PFSK-1 (cell line): Measurements from ENCODE around the gene ATP5F1E.

Experiments
- FOXP2 ChIP-seq: optimal IDR thresholded peaks from 2 replicates; pipeline ENCODE3; 2011; ENCODE audit warnings: borderline replicate concordance, control low read depth, inconsistent platforms; ENCODE audit not compliant: insufficient read depth; ENCODE audit errors: extremely low read length, extremely low read depth
- POLR2AphosphoS5 ChIP-seq: IDR thresholded peaks from 2 replicates; pipeline ENCODE4 v1.6.1; 2012; ENCODE audit warnings: low read depth, mild to moderate bottlenecking, control low read depth, low read length, moderate library complexity
- REST ChIP-seq, 2 experiments: IDR thresholded peaks; 2 replicates each; pipeline versions ENCODE4 v1.6.1 to v1.8.0; 2011 to 2012; ENCODE audit warnings: low read depth in 2 of 2, low read length in 2 of 2, control low read depth in 1 of 2, inconsistent platforms in 1 of 2, mild to moderate bottlenecking in 1 of 2, moderate library complexity in 1 of 2; ENCODE audit not compliant: insufficient read depth in 1 of 2
- SIN3A ChIP-seq: IDR thresholded peaks from 2 replicates; pipeline ENCODE4 v1.6.1; 2012; ENCODE audit warnings: mild to moderate bottlenecking, low read length, moderate library complexity, borderline replicate concordance; ENCODE audit not compliant: insufficient read depth
- TAF1 ChIP-seq: IDR thresholded peaks from 2 replicates; pipeline ENCODE4 v1.6.1; 2012; ENCODE audit warnings: low read length, control low read depth, borderline replicate concordance; ENCODE audit not compliant: insufficient read depth

- TF ChIP-seq POLR2AphosphoS5 (no peak), SIN3A (no peak), TAF1 (no peak), REST (IDR thresholded peaks at IDR 0.05; ENCODE audit: insufficient read depth in 1 of 2, low read depth in 2 of 2, low read length in 2 of 2) (peak; percentile 83 to 89), FOXP2 (no peak)
These were observed 29.9 kb upstream of the ATP5F1E start for GRCh38 chr20:59062081-59062480.
